Activated CD4-positive, CD25-positive, alpha-beta regulatory T cell treated with anti-CD3 and anti-CD28 coated beads, Interleukin-2, amount 50 U/mL, for 16 hours (primary cell): ENCODE data around the gene TATDN2.
"Not testable (repeated sequence)": the region's sequence is repeated elsewhere in the genome, so short reads cannot be mapped to it uniquely, and the experiment has no call there.

ENCODE experiments used
- DNase-seq: peaks from one replicate; pipeline ENCODE4 v3.0.0-alpha.2; 2020; ENCODE audit warnings: low read depth, low spot score

Gene TATDN2

GRCh38 chr3:10289787-10290355, 41.6 kb downstream of the TATDN2 start:
- no peak for DNase-seq

DNA sequence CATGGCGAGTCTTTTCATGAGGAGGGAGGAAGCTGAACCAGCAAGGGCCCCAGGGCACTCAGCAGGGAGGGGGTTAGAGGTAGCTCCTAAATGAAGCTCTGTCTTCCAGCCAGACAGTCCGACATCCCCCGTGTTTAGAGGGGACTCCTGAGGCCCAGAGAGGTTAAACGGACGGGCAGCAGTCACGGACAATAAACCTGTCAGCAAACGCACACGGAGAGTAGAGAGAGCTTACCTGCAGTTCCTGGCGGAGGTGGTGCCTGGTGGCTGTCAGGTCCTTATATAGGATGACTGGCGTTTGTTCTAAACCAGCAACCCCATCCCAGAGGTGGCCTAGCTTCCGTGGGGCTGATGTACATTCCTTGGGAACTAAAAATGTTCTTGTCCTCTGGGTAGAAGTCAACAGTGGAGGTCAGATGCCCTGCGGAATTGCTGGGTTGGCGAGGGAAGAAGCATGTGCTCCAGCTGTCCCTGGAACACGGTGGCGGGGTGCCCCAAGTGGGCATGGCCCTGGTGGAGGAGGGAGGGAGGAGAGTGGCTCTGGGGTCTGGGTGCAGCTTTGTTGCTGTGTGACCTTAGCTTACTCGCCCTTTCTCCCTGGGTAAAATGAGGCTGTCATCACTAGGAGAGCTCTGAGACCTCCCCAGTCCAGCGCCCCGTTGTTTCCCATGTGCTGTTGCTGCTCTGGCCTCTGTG, 42.4 kb downstream of the TATDN2 start:
- DNase-seq: no peak

DNA sequence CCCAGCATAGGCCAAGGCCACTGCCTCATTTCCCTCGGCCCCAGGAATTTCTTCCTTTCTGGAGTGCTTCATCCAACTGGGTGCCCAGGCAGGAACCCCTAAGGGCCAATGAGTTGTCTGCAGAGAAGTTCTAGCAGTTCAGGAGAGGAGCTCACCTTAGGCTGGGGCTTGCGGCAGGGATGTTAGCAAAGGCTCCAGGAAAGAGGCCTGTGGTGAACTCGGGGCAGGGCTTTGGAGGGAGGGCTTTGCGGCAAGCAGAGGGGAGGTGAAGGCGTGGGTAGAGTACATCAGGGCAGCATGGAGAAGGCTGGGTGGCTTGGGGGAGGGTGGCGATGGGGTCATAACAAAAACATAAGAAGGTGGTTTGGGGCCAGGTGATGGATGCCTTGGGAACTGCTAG, 43.4 kb downstream of the TATDN2 start:
- DNase-seq: no peak

DNA sequence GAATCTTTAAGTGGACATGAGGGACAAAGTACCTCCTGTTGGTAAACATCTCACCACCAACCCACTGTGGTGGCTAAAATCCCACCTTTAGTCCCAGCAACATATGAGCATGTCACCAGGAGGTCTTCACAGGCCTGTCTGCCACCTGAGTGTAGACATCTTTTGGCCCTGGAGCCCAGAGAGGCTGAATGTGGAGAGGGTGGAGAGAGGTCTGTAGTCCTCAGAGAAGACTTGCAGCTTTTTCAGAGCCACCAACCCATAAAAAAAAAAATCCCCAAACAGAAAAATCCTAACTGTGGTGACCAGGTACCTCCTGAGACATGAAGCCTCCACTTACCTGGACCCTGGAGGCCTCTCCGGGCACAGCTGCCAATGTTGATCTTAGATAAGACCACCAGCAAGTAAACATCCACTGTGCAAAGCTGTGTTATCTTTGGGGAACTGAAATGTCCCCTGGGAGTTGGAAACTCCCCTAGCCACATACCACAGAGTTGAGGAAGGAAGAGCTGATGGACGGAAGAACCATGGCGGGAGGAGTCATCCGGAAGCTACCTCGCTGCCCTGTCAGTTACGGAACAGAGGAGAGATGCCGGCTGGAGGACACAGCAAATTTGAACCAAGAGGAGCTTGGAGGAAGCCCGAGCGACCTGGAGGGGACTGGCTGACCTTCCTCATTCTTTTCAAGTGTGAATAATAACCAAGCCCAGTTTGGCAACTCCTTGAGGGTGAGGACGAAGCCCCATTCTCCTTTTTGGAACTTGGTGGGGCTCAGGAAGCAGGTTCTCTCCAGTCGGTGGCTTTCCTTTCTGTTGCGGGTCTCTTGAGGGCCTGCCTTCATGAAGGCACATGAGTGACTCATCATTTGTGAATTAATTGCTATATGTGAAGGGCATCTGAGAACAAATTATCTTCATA, 44.5 kb downstream of the TATDN2 start, which contains the start of gene GHRL:
Gene GHRL, minus strand, starts transcription at position 443 of the 915 bp plus-strand sequence. CDS start 2,767 bp downstream, outside the sequence.
- no peak for DNase-seq

DNA sequence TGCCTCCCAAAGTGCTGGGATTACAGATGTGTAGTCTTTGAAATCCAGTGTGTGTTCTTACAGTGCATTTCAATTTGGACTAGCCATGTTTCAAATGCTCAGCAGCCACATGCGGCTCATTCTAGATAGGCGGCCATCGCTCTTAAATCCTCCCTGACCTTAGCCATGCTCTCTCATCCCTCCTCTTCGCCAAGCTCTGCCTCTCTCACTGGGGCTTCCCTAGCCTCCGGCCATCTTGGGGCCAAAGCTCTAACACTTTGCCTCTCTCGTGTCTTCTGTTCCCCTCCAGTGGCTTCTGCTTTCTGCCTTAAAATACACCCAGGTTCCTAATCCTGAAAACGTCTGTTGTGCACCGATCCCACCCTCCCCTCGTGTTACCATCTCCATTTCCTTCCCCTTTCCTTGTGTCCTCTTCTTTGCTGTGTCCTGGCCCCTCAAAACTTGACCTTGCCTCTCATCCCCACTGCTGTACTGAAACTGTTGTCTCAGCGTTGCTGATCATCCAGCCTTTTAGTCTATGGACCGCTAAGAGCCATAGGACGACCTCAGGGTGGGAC, 45.8 kb downstream of the TATDN2 start:
- DNase-seq: no peak

DNA sequence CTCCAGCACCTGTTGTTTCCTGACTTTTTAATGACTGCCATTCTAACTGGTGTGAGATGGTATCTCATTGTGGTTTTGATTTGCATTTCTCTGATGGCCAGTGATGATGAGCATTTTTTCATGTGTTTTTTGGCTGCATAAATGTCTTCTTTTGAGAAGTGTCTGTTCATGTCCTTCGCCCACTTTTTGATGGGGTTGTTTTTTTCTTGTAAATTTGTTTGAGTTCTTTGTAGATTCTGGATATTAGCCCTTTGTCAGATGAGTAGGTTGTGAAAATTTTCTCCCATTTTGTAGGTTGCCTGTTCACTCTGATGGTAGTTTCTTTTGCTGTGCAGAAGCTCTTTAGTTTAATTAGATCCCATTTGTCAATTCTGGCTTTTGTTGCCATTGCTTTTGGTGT, 49.8 kb downstream of the TATDN2 start:
- DNase-seq: not testable (repeated sequence)

- DNase-seq: no peak
Observed at GRCh38 chr3:10299175-10299574, 50.9 kb downstream of the TATDN2 start.

DNA sequence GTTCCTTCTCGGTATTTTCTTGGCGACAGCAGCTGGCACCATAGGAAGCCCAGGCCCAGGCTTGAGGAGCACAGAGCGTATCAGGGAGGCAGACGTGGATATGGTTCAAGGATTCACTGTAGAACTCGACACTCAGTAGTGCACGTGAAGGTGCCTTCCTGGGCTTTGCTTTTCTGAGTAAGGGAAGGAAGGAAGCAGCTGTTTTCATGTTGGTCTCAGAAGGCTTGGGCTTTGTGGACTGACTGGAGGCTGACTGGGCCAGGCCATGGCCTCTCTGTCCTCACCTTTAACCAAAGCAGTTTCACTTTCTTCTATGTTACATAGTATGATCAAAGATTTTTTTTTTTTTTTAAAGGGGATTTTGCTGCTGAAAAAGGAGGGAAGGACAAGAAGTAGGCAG, 51.4 kb downstream of the TATDN2 start:
- DNase-seq: no peak

GRCh38 chr3:10300087-10300486, 51.8 kb downstream of the TATDN2 start:
- no peak for DNase-seq

- DNase-seq: no peak
Observed at GRCh38 chr3:10303105-10303504, 54.8 kb downstream of the TATDN2 start.

- DNase-seq: no peak
Observed at GRCh38 chr3:10303785-10304184, 55.5 kb downstream of the TATDN2 start.

DNA sequence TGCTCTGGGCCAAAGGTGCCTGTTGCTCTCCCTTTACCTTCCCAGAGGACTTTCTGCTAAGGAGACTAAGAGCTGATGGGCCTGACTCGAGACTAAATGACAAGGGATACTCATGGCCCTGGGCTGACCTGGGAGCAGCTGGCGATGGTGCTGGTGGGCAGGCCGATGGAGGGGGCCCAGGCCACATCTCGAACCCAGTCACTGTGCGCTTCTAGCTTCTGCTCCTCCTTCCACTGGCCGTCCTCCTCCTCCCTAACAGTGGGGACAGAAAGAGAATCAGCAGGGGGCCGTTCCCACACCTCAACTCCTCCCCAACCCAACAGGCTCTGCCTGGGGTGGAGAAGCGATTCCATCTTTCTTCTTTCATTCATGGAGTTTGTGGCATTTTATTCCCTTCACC, 56.6 kb downstream of the TATDN2 start:
- no peak for DNase-seq

- no peak for DNase-seq
Observed at GRCh38 chr3:10305331-10305902, 57.2 kb downstream of the TATDN2 start.

- DNase-seq: no peak
Observed at GRCh38 chr3:10306156-10306555, 57.9 kb downstream of the TATDN2 start.

DNA sequence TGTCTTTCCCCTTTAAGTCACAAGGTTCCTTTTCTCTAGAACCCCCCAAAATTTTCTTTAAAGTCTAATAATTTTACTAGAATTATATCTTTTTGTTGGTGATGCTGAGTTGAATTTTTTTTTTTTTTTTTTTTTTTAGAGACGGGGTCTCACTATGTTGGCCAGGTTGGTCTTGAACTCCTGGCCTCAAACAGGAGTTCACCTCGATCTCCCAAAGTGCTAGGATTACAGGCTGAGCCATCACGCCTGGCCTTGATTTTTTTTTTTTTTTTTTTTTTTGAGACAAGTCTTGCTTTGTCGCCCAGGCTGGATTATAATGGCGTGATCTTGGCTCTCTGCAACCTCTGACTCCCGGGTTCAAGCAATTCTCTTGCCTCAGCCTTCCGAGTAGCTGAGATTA, 60.4 kb downstream of the TATDN2 start:
- DNase-seq: no peak

- no peak for DNase-seq
Observed at GRCh38 chr3:10309736-10310135, 61.5 kb downstream of the TATDN2 start.

DNA sequence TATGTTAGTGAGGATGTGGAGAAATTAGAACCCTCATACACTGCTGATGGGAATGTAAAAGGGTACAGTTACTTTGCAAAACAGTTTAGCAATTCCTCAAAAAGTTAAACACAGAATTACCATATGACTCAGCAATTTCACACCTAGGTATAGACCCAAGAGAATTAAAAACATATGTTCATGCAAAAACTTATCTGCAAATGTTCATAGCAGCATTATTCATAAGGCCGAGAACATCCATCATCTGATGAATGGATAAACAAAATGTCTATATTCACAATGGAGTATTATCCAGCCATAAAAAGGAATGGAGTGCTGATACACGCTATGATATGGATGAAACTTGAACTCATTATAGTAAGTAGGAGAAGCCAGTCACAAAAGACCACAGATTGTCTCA, 62.3 kb downstream of the TATDN2 start:
- DNase-seq: no peak

DNA sequence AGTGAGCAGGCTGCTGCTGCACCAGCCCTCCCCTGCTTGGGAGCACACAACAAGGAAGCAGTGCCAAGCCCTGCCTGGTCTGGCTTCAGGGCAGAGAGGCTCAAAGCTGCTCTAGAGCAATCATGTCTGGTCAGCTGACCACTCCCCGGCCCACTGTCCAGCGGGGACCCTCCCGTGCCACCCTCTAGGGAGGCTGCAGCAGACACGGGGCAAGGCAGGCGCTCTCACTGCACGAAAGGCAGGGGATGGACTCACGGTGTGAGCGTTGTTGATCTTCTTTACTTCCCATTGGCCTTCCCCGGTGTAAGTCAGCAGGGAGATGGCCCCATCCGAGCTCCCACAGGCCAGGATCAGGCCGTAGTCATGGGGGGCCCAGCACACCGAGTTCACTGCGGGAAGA, 63.5 kb downstream of the TATDN2 start:
- DNase-seq: no peak

DNA sequence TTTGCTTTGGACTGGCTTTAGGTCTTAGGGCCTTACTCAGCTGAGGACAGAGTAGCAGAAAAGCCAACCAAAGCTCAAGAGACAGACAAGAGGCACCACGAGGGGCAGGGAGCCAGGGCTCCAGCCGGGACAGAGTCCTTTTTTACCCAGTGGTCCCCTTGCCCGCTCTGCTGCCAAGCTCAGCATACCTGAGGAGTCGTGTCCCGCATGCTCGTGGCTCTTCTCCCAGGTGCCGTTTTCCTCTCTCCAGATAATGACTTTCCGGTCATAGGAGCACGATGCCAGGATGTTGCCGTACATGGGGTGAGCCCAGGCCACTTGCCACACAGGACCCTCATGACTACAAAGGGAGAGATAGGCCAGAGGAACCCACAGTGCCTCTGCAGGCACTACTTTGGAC, 64.1 kb downstream of the TATDN2 start:
- DNase-seq: no peak

GRCh38 chr3:10312861-10313260, 64.6 kb downstream of the TATDN2 start:
- DNase-seq: no peak

- no peak for DNase-seq
Observed at GRCh38 chr3:10315101-10315500, 66.8 kb downstream of the TATDN2 start.
